Stimulated activated CD8-positive, alpha-beta memory T cell treated with anti-CD3 and anti-CD28 coated beads, Interleukin-2, amount 100 ng/mL, for 48 hours (primary cell): ENCODE results near the gene DLK1.

Experiments
- DNase-seq, 2 donors: peaks; one replicate each; pipeline ENCODE4 v3.0.0-alpha.2; 2020; ENCODE audit warnings: low read depth in 2 of 2

Gene DLK1

GRCh38 chr14:100726550-100727085 lies at the start of gene DLK1:
TSS of gene DLK1 (plus strand) at chr14:100726892. CDS start at chr14:100727069, 177 bp downstream.
- DNase-seq, result no peak

- DNase-seq, result no peak
Measured at GRCh38 chr14:100677152-100677551, 49.5 kb upstream of the DLK1 start.

- no peak for DNase-seq
Measured at GRCh38 chr14:100677554-100678468, 48.9 kb upstream of the DLK1 start.

GRCh38 chr14:100678469-100678828 lies 48.2 kb upstream of the DLK1 start:
- no peak for DNase-seq

- no peak for DNase-seq
Measured at GRCh38 chr14:100679153-100679552, 47.5 kb upstream of the DLK1 start.

- no peak for DNase-seq
Measured at GRCh38 chr14:100679707-100680438, 46.8 kb upstream of the DLK1 start.

- DNase-seq, result no peak
Measured at GRCh38 chr14:100680439-100681051, 46.1 kb upstream of the DLK1 start.

- DNase-seq, result no peak
Measured at GRCh38 chr14:100681111-100681510, 45.6 kb upstream of the DLK1 start.

- DNase-seq, result no peak
Measured at GRCh38 chr14:100682749-100683148, 43.9 kb upstream of the DLK1 start.

GRCh38 chr14:100683578-100683977 lies 43.1 kb upstream of the DLK1 start:
- DNase-seq, result no peak

GRCh38 chr14:100684154-100684553 lies 42.5 kb upstream of the DLK1 start:
- no peak for DNase-seq

- DNase-seq, result no peak
Measured at GRCh38 chr14:100684961-100685360, 41.7 kb upstream of the DLK1 start.

GRCh38 chr14:100686858-100687257 lies 39.8 kb upstream of the DLK1 start:
- DNase-seq, result no peak

GRCh38 chr14:100687386-100687785 lies 39.3 kb upstream of the DLK1 start:
- DNase-seq, result no peak

GRCh38 chr14:100688051-100688450 lies 38.6 kb upstream of the DLK1 start:
- no peak for DNase-seq

- DNase-seq, result no peak
Measured at GRCh38 chr14:100688598-100689461, 37.9 kb upstream of the DLK1 start.

GRCh38 chr14:100690672-100691071 lies 36.0 kb upstream of the DLK1 start:
- DNase-seq, result no peak

- no peak for DNase-seq
Measured at GRCh38 chr14:100691395-100692056, 35.2 kb upstream of the DLK1 start.

- no peak for DNase-seq
Measured at GRCh38 chr14:100692256-100692655, 34.4 kb upstream of the DLK1 start.

GRCh38 chr14:100692859-100693558 lies 33.7 kb upstream of the DLK1 start:
- DNase-seq, result no peak
